ENCODE results near the gene SLC4A2.

The SLC4A2 gene

DNA sequence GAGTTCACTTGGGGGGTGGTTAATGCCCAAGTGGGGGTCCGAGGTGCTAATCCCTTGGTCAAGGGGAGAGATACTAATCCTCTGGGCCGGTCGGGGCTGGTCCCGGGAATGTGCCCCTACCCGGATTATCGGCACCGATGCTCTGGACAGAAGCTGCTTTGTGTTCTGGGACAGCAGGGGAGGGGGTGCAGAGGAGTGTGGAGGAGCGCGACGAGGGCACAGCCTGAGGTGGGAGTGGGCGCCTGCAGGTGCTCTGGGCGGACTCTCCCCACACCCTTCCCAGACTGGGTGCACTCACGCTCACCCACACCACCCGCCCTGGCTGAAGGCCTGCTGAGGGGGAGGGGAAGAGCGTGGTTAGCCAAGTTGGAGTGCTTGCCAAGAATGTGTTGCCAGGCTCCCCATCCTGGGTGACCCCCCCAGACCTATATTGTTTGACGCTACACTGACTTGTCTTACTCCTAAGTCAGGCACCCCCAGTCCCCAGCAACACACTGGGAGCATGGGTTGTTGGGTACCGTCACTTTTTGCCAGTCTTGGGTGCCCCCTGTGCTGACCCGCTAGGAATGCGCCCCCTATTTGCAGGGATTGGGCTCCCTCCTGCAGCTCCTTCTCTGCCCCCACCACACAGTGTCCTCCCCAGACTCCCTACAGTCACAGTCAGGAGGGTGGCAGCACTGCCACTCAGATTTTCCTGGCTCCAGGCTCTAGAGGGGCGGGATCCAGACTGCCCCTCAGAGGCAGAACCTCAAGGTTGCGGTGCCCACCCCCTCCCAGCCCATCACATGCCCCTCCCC, 1.2 kb downstream of the SLC4A2 start:
- H3K27me3 Mint-ChIP-seq (ENCODE audit: low read depth): no peaks in the 10 kb centered on the region
- peak overlapping the region; percentile 97 for H3K4me3 Mint-ChIP-seq
- no peak overlapping the region for H3K27ac Mint-ChIP-seq
- no peaks in the 10 kb centered on the region for H3K36me3 Mint-ChIP-seq (ENCODE audit: low read depth)
- H3K9me3 Mint-ChIP-seq: no peaks in the 10 kb centered on the region
- peaks cover 29% of the 10 kb centered on the region for H3K4me1 Mint-ChIP-seq (ENCODE audit: low read depth)

- Mint-ChIP-seq H3K4me1 (ENCODE audit: low read depth) (peaks cover 27% of the 10 kb centered on the region), H3K36me3 (ENCODE audit: low read depth) (no peaks in the 10 kb centered on the region), H3K9me3 (no peaks in the 10 kb centered on the region), H3K4me3 (peak overlapping the region; percentile 97), H3K27me3 (ENCODE audit: low read depth) (no peaks in the 10 kb centered on the region), H3K27ac (no peak overlapping the region)
These were observed 2.1 kb downstream of the SLC4A2 start for GRCh38 chr7:151061213-151062110.

DNA sequence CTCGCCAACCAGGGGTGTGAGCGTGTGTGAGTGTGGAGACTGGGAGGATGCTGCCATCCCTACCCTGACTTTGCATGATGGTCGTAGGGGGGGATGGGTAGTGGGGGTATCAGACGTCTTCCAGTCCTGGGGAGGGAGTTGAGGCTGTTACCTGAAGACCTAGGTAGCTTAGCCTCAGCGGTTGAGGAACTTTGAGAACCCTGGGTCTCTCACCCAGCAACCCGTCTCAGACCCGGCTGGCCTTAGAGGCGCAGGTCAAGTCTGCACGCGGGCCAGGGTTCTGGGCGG, 2.7 kb downstream of the SLC4A2 start:
- H3K27ac Mint-ChIP-seq: no peak overlapping the region
- H3K4me3 Mint-ChIP-seq: no peak overlapping the region
- H3K9me3 Mint-ChIP-seq: no peaks in the 10 kb centered on the region
- no peaks in the 10 kb centered on the region for H3K36me3 Mint-ChIP-seq (ENCODE audit: low read depth)
- H3K4me1 Mint-ChIP-seq (ENCODE audit: low read depth): peaks cover 24% of the 10 kb centered on the region
- H3K27me3 Mint-ChIP-seq (ENCODE audit: low read depth): no peaks in the 10 kb centered on the region

DNA sequence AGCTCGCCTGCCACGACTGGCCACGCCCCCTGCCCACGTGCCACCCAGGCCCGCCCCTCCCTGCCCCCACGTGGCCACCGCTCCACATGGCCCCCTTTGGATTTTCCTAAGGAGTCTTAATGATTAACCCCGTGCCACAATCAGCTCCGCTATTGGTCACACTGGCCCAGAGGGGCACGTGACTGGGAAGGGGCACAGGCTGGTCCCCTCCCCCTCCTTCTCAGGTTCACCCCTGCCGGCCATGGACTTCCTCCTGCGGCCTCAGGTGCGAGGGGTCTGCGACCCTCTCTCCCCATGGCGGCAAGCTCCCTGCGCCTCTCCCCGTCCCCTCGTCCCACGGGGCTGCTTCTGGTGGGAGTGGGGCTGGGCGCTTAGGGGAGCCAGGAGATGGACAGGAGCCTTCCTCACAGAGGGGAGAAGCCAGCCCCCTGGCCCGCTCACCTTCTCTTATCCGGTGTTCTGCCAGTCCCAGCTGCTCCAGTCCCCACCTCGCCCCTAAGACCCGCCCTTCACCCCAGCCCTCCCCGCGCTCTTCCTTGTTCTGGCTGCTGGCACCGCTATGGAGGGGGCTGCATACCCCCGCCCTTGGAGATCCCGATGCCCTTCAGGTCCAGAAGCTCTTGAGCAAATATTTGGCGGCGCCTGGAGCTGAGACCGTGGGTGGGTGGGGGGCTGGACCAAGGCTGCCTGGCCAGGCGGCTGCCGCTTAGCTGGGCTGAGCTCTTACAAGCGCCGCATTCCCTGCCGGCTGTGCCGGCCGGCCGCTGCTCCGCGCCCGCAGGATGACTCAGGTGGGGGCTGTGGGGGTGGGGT, 3.2 kb downstream of the SLC4A2 start:
- no peaks in the 10 kb centered on the region for H3K36me3 Mint-ChIP-seq (ENCODE audit: low read depth)
- no peak overlapping the region for H3K4me3 Mint-ChIP-seq
- H3K27ac Mint-ChIP-seq: no peak overlapping the region

GRCh38 chr7:151063212-151063561, 3.8 kb downstream of the SLC4A2 start:
- H3K9me3 Mint-ChIP-seq: no peaks in the 10 kb centered on the region
- no peaks in the 10 kb centered on the region for H3K27me3 Mint-ChIP-seq (ENCODE audit: low read depth)
- no peak overlapping the region for H3K4me3 Mint-ChIP-seq
- H3K27ac Mint-ChIP-seq: no peak overlapping the region
- H3K4me1 Mint-ChIP-seq (ENCODE audit: low read depth): peaks cover 19% of the 10 kb centered on the region
- no peaks in the 10 kb centered on the region for H3K36me3 Mint-ChIP-seq (ENCODE audit: low read depth)

More for the DNA sequence above, 3.2 kb downstream of the SLC4A2 start:
- Mint-ChIP-seq H3K9me3 (no peaks in the 10 kb centered on the region), H3K4me1 (ENCODE audit: low read depth) (peaks cover 19% of the 10 kb centered on the region), H3K27me3 (ENCODE audit: low read depth) (no peaks in the 10 kb centered on the region)

DNA sequence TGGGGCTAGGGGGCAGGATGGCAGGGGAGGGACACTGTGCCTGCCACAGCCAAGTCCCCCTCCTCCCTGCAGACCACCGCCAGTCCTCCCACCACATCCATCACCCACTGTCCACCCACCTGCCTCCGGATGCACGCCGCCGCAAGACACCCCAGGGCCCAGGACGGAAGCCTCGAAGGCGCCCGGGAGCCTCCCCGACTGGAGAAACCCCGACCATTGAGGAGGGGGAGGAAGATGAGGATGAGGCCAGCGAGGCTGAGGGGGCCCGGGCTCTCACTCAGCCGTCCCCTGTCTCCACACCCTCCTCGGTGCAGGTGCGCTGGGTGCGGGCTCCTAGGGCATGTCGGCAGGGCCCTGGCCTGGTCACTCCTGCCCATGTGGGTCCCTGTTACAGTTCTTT, 5.1 kb downstream of the SLC4A2 start:
- H3K27ac Mint-ChIP-seq: no peak overlapping the region
- no peak overlapping the region for H3K4me3 Mint-ChIP-seq
- peaks cover 13% of the 10 kb centered on the region for H3K4me1 Mint-ChIP-seq (ENCODE audit: low read depth)
- peaks cover 3% of the 10 kb centered on the region for H3K36me3 Mint-ChIP-seq (ENCODE audit: low read depth)
- no peaks in the 10 kb centered on the region for H3K27me3 Mint-ChIP-seq (ENCODE audit: low read depth)
- no peaks in the 10 kb centered on the region for H3K9me3 Mint-ChIP-seq

DNA sequence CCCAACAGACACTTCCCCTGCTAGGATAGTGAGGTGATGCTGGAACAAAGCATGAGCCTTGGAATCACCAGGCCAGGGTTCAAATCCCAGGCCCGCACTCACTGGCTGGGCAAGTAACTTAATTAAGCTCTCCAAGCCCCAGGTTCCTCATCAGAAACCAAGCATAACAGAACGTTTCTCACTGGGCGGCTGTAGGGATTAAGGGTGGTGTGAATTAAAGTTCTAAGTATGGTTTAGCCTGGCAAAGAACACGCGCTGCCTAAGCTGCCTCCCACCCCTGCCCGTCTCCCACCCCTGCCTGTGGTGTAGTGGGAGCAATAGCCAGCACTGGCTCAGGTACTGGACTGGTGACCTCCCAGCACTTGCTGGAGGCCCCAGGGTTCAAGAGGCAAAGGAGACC, 5.6 kb downstream of the SLC4A2 start:
- Mint-ChIP-seq H3K27me3 (ENCODE audit: low read depth) (no peaks in the 10 kb centered on the region), H3K27ac (no peak overlapping the region), H3K4me3 (no peak overlapping the region), H3K36me3 (ENCODE audit: low read depth) (peaks cover 3% of the 10 kb centered on the region), H3K4me1 (ENCODE audit: low read depth) (peaks cover 13% of the 10 kb centered on the region), H3K9me3 (no peaks in the 10 kb centered on the region)

DNA sequence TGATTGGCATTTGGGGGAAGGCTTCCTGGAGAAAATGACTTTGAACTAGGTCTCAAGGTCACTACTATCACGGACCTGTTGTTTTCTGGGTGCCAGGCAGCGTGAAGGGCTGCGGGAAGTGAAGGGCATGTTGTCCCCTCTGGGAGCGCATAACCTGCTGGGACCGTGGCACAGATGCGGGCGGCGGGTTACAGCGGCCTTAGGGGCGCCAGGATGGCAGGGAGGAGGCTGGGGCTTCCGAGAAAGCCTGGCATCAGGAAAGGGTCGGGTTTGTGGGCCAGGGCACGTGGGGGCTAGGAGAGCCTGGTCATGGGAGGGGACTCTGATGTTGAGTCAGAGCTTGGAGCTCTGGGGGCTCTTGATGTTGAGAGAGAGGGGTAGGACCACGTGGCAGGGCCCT, 6.1 kb downstream of the SLC4A2 start:
- Mint-ChIP-seq H3K27ac (no peak overlapping the region), H3K4me3 (no peak overlapping the region), H3K36me3 (ENCODE audit: low read depth) (peaks cover 4% of the 10 kb centered on the region)

DNA sequence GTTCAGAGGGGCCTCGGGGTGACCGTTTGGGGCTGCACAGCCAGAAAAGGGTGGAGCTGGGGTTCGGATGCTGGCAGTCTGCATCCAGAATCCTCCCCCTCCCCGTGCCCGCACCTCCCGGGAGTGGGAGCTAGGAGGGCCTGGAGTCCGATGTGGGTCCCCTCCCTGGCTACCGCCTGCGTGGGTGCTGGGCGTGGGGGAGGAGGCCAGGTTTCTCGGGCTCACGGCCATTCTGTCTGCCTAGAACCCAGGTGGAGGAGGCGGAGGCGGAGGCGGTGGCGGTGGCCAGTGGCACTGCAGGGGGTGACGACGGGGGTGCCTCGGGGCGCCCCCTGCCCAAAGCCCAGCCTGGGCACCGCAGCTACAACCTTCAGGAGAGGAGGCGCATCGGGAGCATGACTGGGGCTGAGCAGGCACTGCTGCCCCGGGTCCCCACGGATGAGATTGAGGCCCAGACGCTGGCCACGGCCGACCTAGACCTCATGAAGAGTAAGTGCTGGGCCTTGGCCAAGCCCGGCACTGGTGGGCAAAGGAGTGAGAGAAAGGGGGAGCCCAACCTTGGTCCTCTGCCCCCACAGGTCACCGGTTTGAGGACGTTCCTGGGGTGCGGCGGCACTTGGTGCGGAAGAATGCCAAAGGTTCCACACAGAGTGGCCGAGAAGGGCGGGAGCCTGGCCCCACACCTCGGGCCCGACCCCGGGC, 7.0 kb downstream of the SLC4A2 start:
- Mint-ChIP-seq H3K4me3 (no peak overlapping the region), H3K4me1 (ENCODE audit: low read depth) (peaks cover 4% of the 10 kb centered on the region), H3K27ac (no peak overlapping the region), H3K36me3 (ENCODE audit: low read depth) (peaks cover 7% of the 10 kb centered on the region), H3K27me3 (ENCODE audit: low read depth) (no peaks in the 10 kb centered on the region), H3K9me3 (no peaks in the 10 kb centered on the region)

More for the DNA sequence above, 6.1 kb downstream of the SLC4A2 start:
- H3K4me1 Mint-ChIP-seq (ENCODE audit: low read depth): peaks cover 10% of the 10 kb centered on the region
- no peaks in the 10 kb centered on the region for H3K27me3 Mint-ChIP-seq (ENCODE audit: low read depth)
- no peaks in the 10 kb centered on the region for H3K9me3 Mint-ChIP-seq

GRCh38 chr7:151068069-151068773, 8.8 kb downstream of the SLC4A2 start:
- Mint-ChIP-seq H3K36me3 (ENCODE audit: low read depth) (peaks cover 11% of the 10 kb centered on the region), H3K4me1 (ENCODE audit: low read depth) (no peaks in the 10 kb centered on the region), H3K27ac (no peak overlapping the region), H3K4me3 (no peak overlapping the region), H3K27me3 (ENCODE audit: low read depth) (no peaks in the 10 kb centered on the region), H3K9me3 (no peaks in the 10 kb centered on the region)

- Mint-ChIP-seq H3K9me3 (no peaks in the 10 kb centered on the region), H3K27me3 (ENCODE audit: low read depth) (no peaks in the 10 kb centered on the region), H3K4me1 (ENCODE audit: low read depth) (no peaks in the 10 kb centered on the region), H3K36me3 (ENCODE audit: low read depth) (peaks cover 11% of the 10 kb centered on the region), H3K27ac (no peak overlapping the region), H3K4me3 (no peak overlapping the region)
These were observed 10.6 kb downstream of the SLC4A2 start for GRCh38 chr7:151069841-151070573.

GRCh38 chr7:151070574-151070960, 11.2 kb downstream of the SLC4A2 start:
- Mint-ChIP-seq H3K4me1 (ENCODE audit: low read depth) (no peaks in the 10 kb centered on the region), H3K36me3 (ENCODE audit: low read depth) (peaks cover 13% of the 10 kb centered on the region), H3K27ac (no peak overlapping the region), H3K27me3 (ENCODE audit: low read depth) (no peaks in the 10 kb centered on the region), H3K9me3 (no peaks in the 10 kb centered on the region), H3K4me3 (no peak overlapping the region)

All from T-helper 1 cell treated with Interleukin-12 subunit alpha and Interleukin-12 subunit beta and Interleukin-4 antibody, amounts not matched to agents 30 μg/mL and 1 μg/mL, for 36 hours (primary cell).